Neuronal stem cell (in vitro differentiated cells): ENCODE data around the gene MTMR3.

Experiments
- DNase-seq: peaks from one replicate; pipeline ENCODE4 v3.0.0-alpha.2; 2013; ENCODE audit warnings: low spot score
- H2AFZ ChIP-seq: one replicate; pipeline ENCODE4 v1.6.1; 2013; ENCODE audit warnings: mild to moderate bottlenecking, low read length, inconsistent platforms
- H2AK5ac ChIP-seq: 2 replicates; pipeline ENCODE4 v1.6.1; 2013; ENCODE audit warnings: low read depth, mild to moderate bottlenecking, inconsistent platforms, low read length, moderate library complexity, mixed read lengths
- H2BK120ac ChIP-seq: 2 replicates; pipeline ENCODE4 v1.6.1; 2013; ENCODE audit warnings: low read depth, mild to moderate bottlenecking, inconsistent platforms, low read length, moderate library complexity, mixed read lengths
- H2BK12ac ChIP-seq: one replicate; pipeline ENCODE4 v1.6.1; 2013; ENCODE audit warnings: low read length, inconsistent platforms
- H2BK15ac ChIP-seq: 2 replicates; pipeline ENCODE4 v1.6.1; 2013; ENCODE audit warnings: mild to moderate bottlenecking, low read length, inconsistent platforms, mixed read lengths
- H2BK5ac ChIP-seq: one replicate; pipeline ENCODE4 v1.6.1; 2013; ENCODE audit warnings: inconsistent platforms, mild to moderate bottlenecking, low read length, moderate library complexity
- H3K14ac ChIP-seq: one replicate; pipeline ENCODE4 v1.6.1; 2013; ENCODE audit warnings: low read length, inconsistent platforms
- H3K18ac ChIP-seq: 2 replicates; pipeline ENCODE4 v1.6.1; 2013; ENCODE audit warnings: low read length, inconsistent platforms
- H3K23ac ChIP-seq: 2 replicates; pipeline ENCODE4 v1.6.1; 2013; ENCODE audit warnings: low read depth, mild to moderate bottlenecking, mixed read lengths, low read length, inconsistent platforms; ENCODE audit not compliant: poor library complexity
- H3K27ac ChIP-seq: replicated peaks from 3 replicates; pipeline ENCODE4 v1.5.1; 2013; ENCODE audit warnings: low read length, inconsistent platforms
- H3K27me3 ChIP-seq, 3 experiments: 2 replicates each; pipeline ENCODE4 v1.6.1; 2013; ENCODE audit warnings: low read length in 3 of 3, mild to moderate bottlenecking in 2 of 3, inconsistent platforms in 1 of 3, low read depth in 1 of 3, mixed read lengths in 1 of 3, moderate library complexity in 1 of 3; ENCODE audit not compliant: control insufficient read depth in 3 of 3, insufficient read depth in 3 of 3
- H3K36me3 ChIP-seq, 2 donors: replicated peaks in 1 of 2; 2 replicates each; pipeline ENCODE4 v1.6.1; 2013; ENCODE audit warnings: low read length in 2 of 2; ENCODE audit not compliant: control insufficient read depth in 2 of 2, insufficient read depth in 2 of 2
- H3K4ac ChIP-seq: 2 replicates; pipeline ENCODE4 v1.6.1; 2013; ENCODE audit warnings: inconsistent platforms, mild to moderate bottlenecking, low read length, moderate library complexity
- H3K4me1 ChIP-seq, 2 donors: 1 replicate in 1 of 2; 2 replicates in 1 of 2; pipeline ENCODE4 v1.6.1; 2013; ENCODE audit warnings: low read length in 2 of 2, low read depth in 1 of 2; ENCODE audit not compliant: control insufficient read depth in 2 of 2, insufficient read depth in 1 of 2
- H3K4me2 ChIP-seq: one replicate; pipeline ENCODE4 v1.6.1; 2013; ENCODE audit warnings: mild to moderate bottlenecking, low read length, inconsistent platforms; ENCODE audit not compliant: insufficient read depth, poor library complexity, severe bottlenecking
- H3K4me3 ChIP-seq, 2 donors: 2 replicates each; pipeline ENCODE4 v1.5.1; 2013; ENCODE audit warnings: low read length in 2 of 2, mild to moderate bottlenecking in 2 of 2, inconsistent platforms in 1 of 2, moderate library complexity in 1 of 2
- H3K79me1 ChIP-seq: one replicate; pipeline ENCODE4 v1.6.1; 2013; ENCODE audit warnings: low read depth, mild to moderate bottlenecking, inconsistent platforms, low read length, moderate library complexity
- H3K9ac ChIP-seq: one replicate; pipeline ENCODE4 v1.6.1; 2013; ENCODE audit warnings: mild to moderate bottlenecking, low read depth, low read length, inconsistent platforms; ENCODE audit not compliant: poor library complexity
- H3K9me3 ChIP-seq, 2 donors: replicated peaks in 1 of 2; 2 replicates each; pipeline versions ENCODE3 to v1.6.1; 2013; ENCODE audit warnings: low read length in 2 of 2, mild to moderate bottlenecking in 2 of 2, inconsistent platforms in 1 of 2, low read depth in 1 of 2, mixed read lengths in 1 of 2, moderate library complexity in 1 of 2; ENCODE audit not compliant: control insufficient read depth in 2 of 2, insufficient read depth in 1 of 2
- H4K8ac ChIP-seq: one replicate; pipeline ENCODE4 v1.6.1; 2013; ENCODE audit warnings: low read depth, mild to moderate bottlenecking, inconsistent platforms, low read length, moderate library complexity
- H4K91ac ChIP-seq: one replicate; pipeline ENCODE4 v1.6.1; 2013; ENCODE audit warnings: low read length, low read depth, mild to moderate bottlenecking, inconsistent platforms; ENCODE audit not compliant: poor library complexity
- WGBS, 2 donors: extraction: QIAGEN DNeasy Blood & Tissue Kit; methylation state at CpG; one replicate each; pipeline ENCODE4 v1.1.7; 2013; ENCODE audit warnings: missing lambda C conversion rate in 2 of 2, mixed read lengths in 1 of 2; ENCODE audit not compliant: insufficient read length in 2 of 2, insufficient replicate concordance in 1 of 2; ENCODE audit errors: extremely low coverage in 2 of 2; 5-methylcytosine and 5-hydroxymethylcytosine counted together

MTMR3 gene

GRCh38 chr22:30028731-30029130 lies 145.8 kb downstream of the MTMR3 start:
- H3K4me1 ChIP-seq = peaks cover 0 to 4% of the 10 kb centered on the region in 2 donors

GRCh38 chr22:30029512-30029911 lies 146.5 kb downstream of the MTMR3 start:
- DNase-seq = no peak
- H3K36me3 ChIP-seq = peaks cover 19 to 49% of the 10 kb centered on the region in 2 donors
- no peak overlapping the region for H4K8ac ChIP-seq
- no peak overlapping the region for H3K9ac ChIP-seq
- no peak overlapping the region for H3K4me2 ChIP-seq
- peaks cover 0 to 5% of the 10 kb centered on the region in 2 donors for H3K4me1 ChIP-seq
- no peaks in the 10 kb centered on the region for H3K79me1 ChIP-seq
- no peak overlapping the region for H2AFZ ChIP-seq
- no peak overlapping the region for H4K91ac ChIP-seq
- no peak overlapping the region for H3K27ac ChIP-seq
- no peaks in the 10 kb centered on the region for H3K9me3 ChIP-seq
- no peak overlapping the region for H2BK12ac ChIP-seq
- no peak overlapping the region for H3K23ac ChIP-seq
- no peak overlapping the region for H3K4me3 ChIP-seq
- no peak overlapping the region for H2BK15ac ChIP-seq
- H3K4ac ChIP-seq = no peak overlapping the region
- H2BK5ac ChIP-seq = no peak overlapping the region
- H3K14ac ChIP-seq = no peak overlapping the region
- H3K18ac ChIP-seq = no peak overlapping the region
- no peaks in the 10 kb centered on the region for H3K27me3 ChIP-seq
- H2BK120ac ChIP-seq = no peak overlapping the region
- H2AK5ac ChIP-seq = no peak overlapping the region

More at GRCh38 chr22:30028731-30029130, 145.8 kb downstream of the MTMR3 start:
- Histone ChIP-seq H3K4me2 (no peak overlapping the region), H3K4me3 (no peak overlapping the region), H4K8ac (no peak overlapping the region), H3K9ac (no peak overlapping the region), H3K79me1 (no peaks in the 10 kb centered on the region), H3K36me3 (peaks cover 19 to 57% of the 10 kb centered on the region in 2 donors), H2BK15ac (no peak overlapping the region), H3K9me3 (no peaks in the 10 kb centered on the region), H2AFZ (no peak overlapping the region), H3K27me3 (no peaks in the 10 kb centered on the region), H3K23ac (no peak overlapping the region), H2AK5ac (no peak overlapping the region), H4K91ac (peak overlapping the region; percentile 22), H2BK12ac (no peak overlapping the region), H3K4ac (no peak overlapping the region), H3K18ac (no peak overlapping the region), H2BK120ac (no peak overlapping the region), H3K14ac (no peak overlapping the region), H2BK5ac (no peak overlapping the region), H3K27ac (no peak overlapping the region)
- WGBS, 2 donors = no CpG with 5 or more reads among the region's 6 CpGs
- DNase-seq = no peak

- no peak overlapping the region for H3K4me3 ChIP-seq
- no peak overlapping the region for H3K4me2 ChIP-seq
- H3K9me3 ChIP-seq = no peaks in the 10 kb centered on the region
- no peak overlapping the region for H3K23ac ChIP-seq
- no peak overlapping the region for H3K9ac ChIP-seq
- H2BK15ac ChIP-seq = no peak overlapping the region
- peaks cover 16 to 41% of the 10 kb centered on the region in 2 donors for H3K36me3 ChIP-seq
- H2AFZ ChIP-seq = no peak overlapping the region
- H3K4me1 ChIP-seq = peaks cover 0 to 1% of the 10 kb centered on the region in 2 donors
- H2BK12ac ChIP-seq = no peak overlapping the region
- H2AK5ac ChIP-seq = no peak overlapping the region
- H3K18ac ChIP-seq = no peak overlapping the region
- no CpG with 5 or more reads among the region's 5 CpGs for WGBS, 2 donors
- H3K4ac ChIP-seq = no peak overlapping the region
- H4K8ac ChIP-seq = no peak overlapping the region
- no peak overlapping the region for H3K27ac ChIP-seq
- no peak overlapping the region for H3K14ac ChIP-seq
- no peak overlapping the region for H2BK120ac ChIP-seq
- H2BK5ac ChIP-seq = no peak overlapping the region
- H3K79me1 ChIP-seq = no peaks in the 10 kb centered on the region
- H4K91ac ChIP-seq = no peak overlapping the region
- no peaks in the 10 kb centered on the region for H3K27me3 ChIP-seq
- DNase-seq = no peak
Observed at GRCh38 chr22:30030329-30030728, 147.4 kb downstream of the MTMR3 start.

GRCh38 chr22:30031328-30031727 lies 148.4 kb downstream of the MTMR3 start:
- no peak overlapping the region for H4K8ac ChIP-seq
- no peak overlapping the region for H4K91ac ChIP-seq
- WGBS, 2 donors = 100% methylated on average over 1 of the region's 3 CpGs; no CpG with 5 or more reads in 1 of the 2 donors
- H3K9me3 ChIP-seq = no peaks in the 10 kb centered on the region
- H2AFZ ChIP-seq = no peak overlapping the region
- no peak overlapping the region for H2BK120ac ChIP-seq
- H3K23ac ChIP-seq = no peak overlapping the region
- no peak overlapping the region for H3K4me3 ChIP-seq
- no peak overlapping the region for H2BK12ac ChIP-seq
- H3K27ac ChIP-seq = no peak overlapping the region
- no peak overlapping the region for H3K4ac ChIP-seq
- no peaks in the 10 kb centered on the region for H3K27me3 ChIP-seq
- no peak for DNase-seq
- no peak overlapping the region for H3K9ac ChIP-seq
- no peak overlapping the region for H2AK5ac ChIP-seq
- no peak overlapping the region for H3K4me2 ChIP-seq
- peaks cover 8 to 31% of the 10 kb centered on the region in 2 donors for H3K36me3 ChIP-seq
- H2BK5ac ChIP-seq = no peak overlapping the region
- H3K14ac ChIP-seq = no peak overlapping the region
- no peak overlapping the region for H2BK15ac ChIP-seq
- no peaks in the 10 kb centered on the region for H3K79me1 ChIP-seq
- no peak overlapping the region for H3K18ac ChIP-seq
- peaks cover 0 to 1% of the 10 kb centered on the region in 2 donors for H3K4me1 ChIP-seq
